ENCODE results near the gene ZNF683. TPM values are rescaled to one million over a fixed set of nuclear protein-coding genes. Genes with fewer than 3 reads are reported as not detected.
A peak's percentile ranks its signal among the peaks of the same experiment; 100 is the strongest.
"Not testable (repeated sequence)": the region's sequence is repeated elsewhere in the genome, so short reads cannot be mapped to it uniquely, and the experiment has no call there.

Gene ZNF683
- total and polyA plus RNA-seq, 9 donors = 0.15 to 0.50 (median 0.34) TPM; not detected in 5

GRCh38 chr1:26335774-26336476 lies 36.6 kb downstream of the ZNF683 start:
- 3 to 4% (median 3%) methylated on average over 41 of the region's 41 CpGs for WGBS, 3 donors
- no peak overlapping the region for H3K27ac ChIP-seq
- no peak for TF ChIP-seq POLR2A (IDR thresholded peaks at IDR 0.05)
- TF ChIP-seq CTCF (IDR thresholded peaks at IDR 0.05) = no peak
- no peak for TF ChIP-seq EP300 (IDR thresholded peaks at IDR 0.05)
- intact Hi-C loops (cut with DNase I) = no loop called here
- no peaks in the 10 kb centered on the region for H3K9me3 ChIP-seq
- no peaks in the 10 kb centered on the region for H3K36me3 ChIP-seq
- peak overlapping the region; percentile 31 for H3K4me3 ChIP-seq
- peaks cover 6% of the 10 kb centered on the region for H3K4me1 ChIP-seq (ENCODE audit: insufficient read depth)
- no peaks in the 10 kb centered on the region for H3K27me3 ChIP-seq
- DNase-seq = no peak

GRCh38 chr1:26333312-26333711 lies 39.2 kb downstream of the ZNF683 start:
- DNase-seq; intact Hi-C loops (cut with DNase I); H3K4me3 ChIP-seq; H3K9me3 ChIP-seq; H3K27ac ChIP-seq; H3K4me1 ChIP-seq (ENCODE audit: insufficient read depth); H3K36me3 ChIP-seq; H3K27me3 ChIP-seq: not testable (repeated sequence)
- 84 to 90% (median 89%) methylated on average over 8 of the region's 8 CpGs for WGBS, 3 donors

GRCh38 chr1:26330276-26330675 lies 42.3 kb downstream of the ZNF683 start:
- Histone ChIP-seq H3K9me3 (no peaks in the 10 kb centered on the region), H3K27me3 (no peaks in the 10 kb centered on the region), H3K4me3 (no peak overlapping the region), H3K27ac (no peak overlapping the region), H3K4me1 (ENCODE audit: insufficient read depth) (no peaks in the 10 kb centered on the region), H3K36me3 (no peaks in the 10 kb centered on the region)
- TF ChIP-seq CTCF (IDR thresholded peaks at IDR 0.05) (no peak), EP300 (IDR thresholded peaks at IDR 0.05) (no peak), POLR2A (IDR thresholded peaks at IDR 0.05) (no peak)
- DNase-seq = no peak
- intact Hi-C loops (cut with DNase I) = no loop called here
- WGBS, 3 donors = 79 to 82% (median 82%) methylated on average over 5 of the region's 5 CpGs

DNA sequence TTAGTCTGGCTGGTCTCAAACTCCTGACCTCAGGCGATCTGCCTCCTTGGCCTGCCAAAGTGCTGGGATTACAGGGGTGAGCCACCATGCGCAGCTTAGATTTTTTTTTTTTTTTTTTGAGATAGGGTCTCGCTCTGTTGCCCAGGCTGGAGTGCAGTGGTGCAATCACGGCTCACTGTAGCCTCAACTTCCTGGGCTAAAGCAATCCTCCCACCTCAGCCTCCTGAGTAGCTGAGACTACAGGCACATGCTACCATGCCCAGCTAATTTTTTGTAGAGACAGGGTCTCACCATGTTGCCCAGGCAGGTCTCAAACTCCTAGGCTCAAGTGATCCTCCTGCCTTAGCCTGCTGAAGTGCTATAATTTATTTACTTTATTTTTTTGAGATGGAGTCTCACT lies 43.2 kb downstream of the ZNF683 start:
- H3K27me3 ChIP-seq; H3K4me1 ChIP-seq (ENCODE audit: insufficient read depth); H3K4me3 ChIP-seq; H3K36me3 ChIP-seq; DNase-seq; H3K9me3 ChIP-seq; H3K27ac ChIP-seq: not testable (repeated sequence)
- intact Hi-C loops (cut with DNase I) = loop anchor here in 1 of 4 donors (10.0 kb wide), 1 partner anchor 225 kb away; no protein-coding TSS in a partner anchor
- WGBS, 3 donors = 89 to 94% (median 92%) methylated on average over 4 of the region's 4 CpGs

DNA sequence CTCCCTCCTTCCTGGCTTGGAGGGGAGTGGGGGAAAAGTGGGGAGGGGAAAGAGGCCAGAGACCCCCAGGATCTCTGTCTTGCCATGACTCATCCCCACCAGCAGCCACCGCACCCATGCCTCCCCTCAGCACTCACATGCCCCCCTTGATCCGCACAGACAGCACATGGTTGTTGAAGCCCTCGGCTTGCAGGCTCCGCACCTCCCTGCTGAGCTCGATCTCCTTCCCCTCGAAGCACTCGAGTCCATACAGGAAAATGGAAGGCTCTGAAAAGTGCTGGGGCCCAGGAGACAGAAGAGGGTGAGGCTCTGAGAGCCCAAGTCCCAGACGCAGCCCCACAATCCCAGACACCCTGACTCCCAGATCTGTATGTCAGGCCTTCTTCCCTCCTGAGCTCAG lies 44.0 kb downstream of the ZNF683 start:
- Histone ChIP-seq H3K27me3 (no peaks in the 10 kb centered on the region), H3K4me1 (ENCODE audit: insufficient read depth) (no peaks in the 10 kb centered on the region), H3K9me3 (no peaks in the 10 kb centered on the region), H3K4me3 (no peak overlapping the region), H3K27ac (no peak overlapping the region), H3K36me3 (no peaks in the 10 kb centered on the region)
- DNase-seq = no peak
- intact Hi-C loops (cut with DNase I) = loop anchor here in 1 of 4 donors (10.0 kb wide), 1 partner anchor 224 kb away; no protein-coding TSS in a partner anchor
- WGBS, 3 donors = 64 to 71% (median 69%) methylated on average over 8 of the region's 8 CpGs
- TF ChIP-seq CTCF (IDR thresholded peaks at IDR 0.05) (no peak), POLR2A (IDR thresholded peaks at IDR 0.05) (no peak), EP300 (IDR thresholded peaks at IDR 0.05) (no peak)
